ENCODE data around the gene RGS14.

DNA sequence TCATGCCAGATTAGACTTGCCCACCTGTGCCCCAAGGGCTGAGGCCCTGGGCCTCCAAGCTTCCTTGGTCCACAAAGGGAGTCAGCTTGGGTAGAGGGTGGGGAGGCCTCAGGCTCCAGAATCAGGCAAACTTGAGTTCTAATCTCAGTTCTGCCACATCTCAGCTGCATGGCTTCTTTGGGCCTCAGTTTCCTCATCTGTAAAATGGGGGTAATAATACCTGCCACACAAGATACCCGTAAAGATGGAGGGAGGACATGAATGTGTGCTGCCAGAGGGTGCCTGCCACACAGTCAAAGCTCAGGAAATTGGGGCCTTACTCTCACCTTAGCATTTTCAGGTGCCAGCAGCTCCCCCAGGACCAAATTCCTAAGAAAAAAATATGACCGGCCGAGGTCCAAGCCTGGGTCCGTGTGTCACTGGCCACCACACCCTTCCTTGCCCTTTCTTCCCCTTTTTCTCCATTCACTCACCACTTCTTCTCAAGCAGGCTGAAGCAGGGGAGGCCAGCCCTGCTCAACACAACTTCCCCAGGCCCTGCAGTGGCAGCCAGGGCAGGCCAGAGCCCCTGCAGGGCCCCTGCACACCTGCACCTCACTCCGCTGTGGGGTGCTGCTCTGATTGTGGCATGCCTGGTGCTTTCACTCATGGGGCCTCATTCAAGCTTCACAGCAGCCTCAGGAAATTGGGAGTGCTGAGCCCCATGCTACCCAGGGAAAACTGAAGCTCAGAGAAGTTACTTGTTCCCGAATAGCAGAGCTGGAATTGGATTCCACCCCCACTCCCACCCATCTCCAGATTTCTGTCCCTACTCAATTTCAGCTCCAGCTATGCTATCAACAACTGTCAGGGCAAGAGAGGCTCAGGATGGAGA is 3.9 kb downstream of the RGS14 start:
- TF ChIP-seq EZH2phosphoT487 (IDR thresholded peaks at IDR 0.05; ENCODE audit: borderline replicate concordance): no peak
- TF ChIP-seq, protein P1, sequence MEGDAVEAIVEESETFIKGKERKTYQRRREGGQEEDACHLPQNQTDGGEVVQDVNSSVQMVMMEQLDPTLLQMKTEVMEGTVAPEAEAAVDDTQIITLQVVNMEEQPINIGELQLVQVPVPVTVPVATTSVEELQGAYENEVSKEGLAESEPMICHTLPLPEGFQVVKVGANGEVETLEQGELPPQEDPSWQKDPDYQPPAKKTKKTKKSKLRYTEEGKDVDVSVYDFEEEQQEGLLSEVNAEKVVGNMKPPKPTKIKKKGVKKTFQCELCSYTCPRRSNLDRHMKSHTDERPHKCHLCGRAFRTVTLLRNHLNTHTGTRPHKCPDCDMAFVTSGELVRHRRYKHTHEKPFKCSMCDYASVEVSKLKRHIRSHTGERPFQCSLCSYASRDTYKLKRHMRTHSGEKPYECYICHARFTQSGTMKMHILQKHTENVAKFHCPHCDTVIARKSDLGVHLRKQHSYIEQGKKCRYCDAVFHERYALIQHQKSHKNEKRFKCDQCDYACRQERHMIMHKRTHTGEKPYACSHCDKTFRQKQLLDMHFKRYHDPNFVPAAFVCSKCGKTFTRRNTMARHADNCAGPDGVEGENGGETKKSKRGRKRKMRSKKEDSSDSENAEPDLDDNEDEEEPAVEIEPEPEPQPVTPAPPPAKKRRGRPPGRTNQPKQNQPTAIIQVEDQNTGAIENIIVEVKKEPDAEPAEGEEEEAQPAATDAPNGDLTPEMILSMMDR (conservative IDR thresholded peaks at IDR 0.05; ENCODE audit: low read length): no peak
